Glutamatergic neuron (in vitro differentiated cells): ENCODE measurements around the gene ABI3. TPM values are rescaled to one million over a fixed set of nuclear protein-coding genes. Genes with fewer than 3 reads are reported as not detected.

Source experiments
- DNase-seq: peaks from one replicate; pipeline ENCODE4 v3.0.0; 2022
- H3K27ac Mint-ChIP-seq: one replicate; pipeline ENCODE4 v1.8.0; 2020; ENCODE audit warnings: mild to moderate bottlenecking, mixed read lengths, inconsistent platforms; ENCODE audit not compliant: unreplicated experiment
- H3K27me3 Mint-ChIP-seq: one replicate; pipeline ENCODE4 v1.8.0; 2020; ENCODE audit warnings: mild to moderate bottlenecking, moderate library complexity, mixed read lengths, inconsistent platforms; ENCODE audit not compliant: unreplicated experiment
- H3K36me3 Mint-ChIP-seq: one replicate; pipeline ENCODE4 v1.8.0; 2020; ENCODE audit warnings: mild to moderate bottlenecking, mixed read lengths, inconsistent platforms; ENCODE audit not compliant: unreplicated experiment
- H3K4me1 Mint-ChIP-seq: one replicate; pipeline ENCODE4 v1.8.0; 2020; ENCODE audit warnings: mild to moderate bottlenecking, low read depth, mixed read lengths, inconsistent platforms; ENCODE audit not compliant: unreplicated experiment
- H3K4me3 Mint-ChIP-seq: one replicate; pipeline ENCODE4 v1.8.0; 2020; ENCODE audit warnings: mild to moderate bottlenecking, mixed read lengths, inconsistent platforms; ENCODE audit not compliant: unreplicated experiment
- H3K9me3 Mint-ChIP-seq: one replicate; pipeline ENCODE4 v1.8.0; 2020; ENCODE audit warnings: mild to moderate bottlenecking, moderate library complexity, mixed read lengths, inconsistent platforms; ENCODE audit not compliant: unreplicated experiment
- total RNA-seq: library from RNA; stranded (reverse); fragmentation: NEBNext Ultra II Directional; extraction: Animal tissue kit (Norgen Biotek cat#: 25700); gene quantifications from one replicate; pipeline ENCODE4 v1.2.1, GENCODE V29; 2021; ENCODE audit not compliant: unreplicated experiment
- TF ChIP-seq, protein P1 (sequence below): fragments of 200-600 bp; sonication (generic); IDR thresholded peaks from one replicate; pipeline ENCODE4 v1.5.0; 2021; ENCODE audit not compliant: partially characterized antibody, unreplicated experiment

ABI3 gene
- total RNA-seq, 1 donor from 2014 or later, result not detected

DNA sequence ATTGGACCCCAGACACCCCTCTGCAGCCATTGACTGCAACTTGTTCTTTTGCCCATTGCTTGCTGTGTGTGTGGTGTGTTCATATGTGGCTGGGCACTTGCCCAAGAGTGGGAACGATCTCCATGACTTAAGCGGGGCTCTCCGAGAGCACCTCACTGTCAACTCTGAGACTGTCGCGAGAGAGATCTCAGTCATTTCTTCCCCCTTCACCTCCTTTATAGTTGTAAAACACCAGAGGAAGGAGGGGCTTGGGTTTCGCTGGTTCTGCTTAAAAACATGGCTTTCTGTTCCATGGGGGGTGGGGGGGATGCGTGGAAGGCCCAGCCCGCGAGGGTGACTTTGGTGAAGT, 12.6 kb downstream of the ABI3 start:
- no peak for DNase-seq
- Mint-ChIP-seq H3K4me1 (no peaks in the 10 kb centered on the region), H3K9me3 (peaks cover 1% of the 10 kb centered on the region), H3K27ac (no peak overlapping the region), H3K4me3 (no peak overlapping the region), H3K27me3 (peaks cover 21% of the 10 kb centered on the region), H3K36me3 (no peaks in the 10 kb centered on the region)
- TF ChIP-seq, protein P1, sequence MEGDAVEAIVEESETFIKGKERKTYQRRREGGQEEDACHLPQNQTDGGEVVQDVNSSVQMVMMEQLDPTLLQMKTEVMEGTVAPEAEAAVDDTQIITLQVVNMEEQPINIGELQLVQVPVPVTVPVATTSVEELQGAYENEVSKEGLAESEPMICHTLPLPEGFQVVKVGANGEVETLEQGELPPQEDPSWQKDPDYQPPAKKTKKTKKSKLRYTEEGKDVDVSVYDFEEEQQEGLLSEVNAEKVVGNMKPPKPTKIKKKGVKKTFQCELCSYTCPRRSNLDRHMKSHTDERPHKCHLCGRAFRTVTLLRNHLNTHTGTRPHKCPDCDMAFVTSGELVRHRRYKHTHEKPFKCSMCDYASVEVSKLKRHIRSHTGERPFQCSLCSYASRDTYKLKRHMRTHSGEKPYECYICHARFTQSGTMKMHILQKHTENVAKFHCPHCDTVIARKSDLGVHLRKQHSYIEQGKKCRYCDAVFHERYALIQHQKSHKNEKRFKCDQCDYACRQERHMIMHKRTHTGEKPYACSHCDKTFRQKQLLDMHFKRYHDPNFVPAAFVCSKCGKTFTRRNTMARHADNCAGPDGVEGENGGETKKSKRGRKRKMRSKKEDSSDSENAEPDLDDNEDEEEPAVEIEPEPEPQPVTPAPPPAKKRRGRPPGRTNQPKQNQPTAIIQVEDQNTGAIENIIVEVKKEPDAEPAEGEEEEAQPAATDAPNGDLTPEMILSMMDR, result no peak

DNA sequence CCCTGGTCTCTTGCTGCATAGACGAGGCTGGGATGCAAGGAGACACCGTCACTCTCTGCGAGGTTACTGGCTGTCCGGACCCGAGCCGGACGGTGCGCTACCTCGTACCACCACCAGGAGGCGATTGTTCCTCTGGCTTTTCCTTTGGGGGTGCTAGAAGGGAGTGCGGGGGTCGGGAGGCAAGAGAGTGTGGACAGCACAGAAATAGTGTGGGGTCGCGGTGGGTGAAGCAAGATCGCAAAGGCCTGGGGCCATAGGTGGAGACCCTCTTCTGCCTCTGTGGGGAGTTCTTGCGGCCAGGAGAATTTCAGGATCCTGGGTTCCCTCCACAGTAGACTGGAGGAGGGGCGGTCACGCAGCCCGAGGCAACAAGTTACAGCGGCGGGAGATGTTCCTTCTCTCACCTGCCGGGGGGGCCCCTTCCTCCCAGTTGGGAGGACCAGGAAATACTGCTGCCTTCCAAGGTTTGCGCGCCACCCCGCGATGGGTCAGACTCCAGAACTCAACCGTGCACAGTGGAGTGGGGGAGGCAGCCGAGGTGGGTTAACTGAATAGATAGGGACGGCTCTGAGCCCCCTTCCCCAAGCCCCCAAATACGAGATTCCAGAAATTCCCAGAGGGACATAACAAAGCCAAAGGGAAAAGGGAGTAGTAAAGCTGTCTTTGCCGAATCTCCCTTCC, 13.2 kb downstream of the ABI3 start:
- no peaks in the 10 kb centered on the region for H3K9me3 Mint-ChIP-seq
- peak; percentile 87 for DNase-seq
- peaks cover 21% of the 10 kb centered on the region for H3K27me3 Mint-ChIP-seq
- peak overlapping the region; percentile 57 for H3K4me3 Mint-ChIP-seq
- TF ChIP-seq, protein P1, result peak; percentile 94
- H3K27ac Mint-ChIP-seq, result no peak overlapping the region
- H3K4me1 Mint-ChIP-seq, result no peaks in the 10 kb centered on the region
- H3K36me3 Mint-ChIP-seq, result no peaks in the 10 kb centered on the region

DNA sequence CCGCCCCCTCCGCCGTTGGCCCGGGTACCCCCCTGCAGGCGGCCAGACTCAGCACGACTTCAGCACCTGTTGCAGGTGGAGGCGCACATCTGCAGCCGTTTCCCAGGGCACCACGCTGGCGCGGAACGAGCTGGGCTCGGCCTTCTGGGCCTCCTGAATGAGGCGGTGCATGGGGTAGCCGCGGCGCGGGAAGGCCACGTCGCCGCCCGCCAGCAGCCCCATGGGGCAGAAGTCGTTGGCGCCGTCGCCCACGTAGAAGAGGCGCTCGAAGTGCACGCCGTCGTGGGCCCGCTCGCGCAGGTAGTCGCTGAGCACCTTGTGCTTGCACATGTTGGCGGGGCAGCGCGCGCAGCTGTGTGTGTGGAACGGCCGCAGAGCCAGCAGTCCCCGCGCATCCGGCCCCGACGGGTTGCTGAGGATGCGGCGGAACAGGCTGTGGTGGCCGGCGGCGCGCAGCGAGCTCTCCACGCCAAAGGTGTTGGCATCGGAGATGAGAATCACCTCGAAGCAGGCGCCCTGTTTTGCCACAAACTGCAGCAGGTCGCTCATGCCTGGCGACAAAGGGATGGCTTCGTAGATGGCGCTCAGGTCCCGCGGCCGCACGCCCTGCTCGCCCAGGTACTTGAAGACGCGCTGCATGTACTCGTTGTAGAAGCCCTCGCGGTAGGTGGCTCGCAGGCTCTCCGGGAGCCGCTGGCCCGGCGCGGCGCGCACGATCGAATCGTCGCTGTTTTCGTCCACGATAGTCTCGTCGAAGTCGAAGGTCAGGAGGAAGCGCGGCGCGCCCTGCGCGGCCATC, 13.9 kb downstream of the ABI3 start:
- Mint-ChIP-seq H3K27me3 (peaks cover 22% of the 10 kb centered on the region), H3K27ac (no peak overlapping the region), H3K4me1 (no peaks in the 10 kb centered on the region), H3K4me3 (peak overlapping the region; percentile 59), H3K9me3 (no peaks in the 10 kb centered on the region), H3K36me3 (no peaks in the 10 kb centered on the region)
- DNase-seq, result peak; percentile 50
- TF ChIP-seq, protein P1, result no peak

DNA sequence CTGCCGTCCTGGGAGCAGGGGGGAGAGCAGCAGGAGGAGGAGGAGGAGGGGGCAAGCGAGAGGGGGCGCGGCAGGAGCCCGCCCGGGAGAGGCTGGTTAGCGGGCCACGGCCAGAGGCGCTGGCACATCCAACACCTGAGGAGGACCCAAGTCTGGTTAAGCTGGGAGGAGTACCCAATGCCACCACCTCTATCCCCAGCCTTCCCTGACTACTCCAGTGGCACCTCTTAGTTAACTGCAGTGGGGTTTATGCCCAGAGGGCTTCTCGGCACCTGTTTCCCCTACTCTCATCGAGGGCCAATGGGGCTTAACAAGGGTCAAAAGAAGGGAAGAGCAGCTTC, 14.5 kb downstream of the ABI3 start:
- Mint-ChIP-seq H3K4me3 (no peak overlapping the region), H3K9me3 (no peaks in the 10 kb centered on the region), H3K36me3 (no peaks in the 10 kb centered on the region), H3K27me3 (peaks cover 26% of the 10 kb centered on the region), H3K4me1 (no peaks in the 10 kb centered on the region), H3K27ac (no peak overlapping the region)
- no peak for DNase-seq
- TF ChIP-seq, protein P1, result no peak
